Tibial artery (tissue), 4 donors: Measurements from ENCODE around the gene C1orf21.

Experiments used
- DNase-seq, 2 donors: peaks; one replicate each; pipeline ENCODE4 v3.0.0-alpha.2; 2019
- H3K27ac ChIP-seq, 2 donors: fragments of 200-600 bp; sonication (generic) in 1 of 2; 1 replicate in 1 of 2; 2 replicates in 1 of 2; pipeline ENCODE4 v1.5.1; 2018 to 2019; ENCODE audit warnings: mild to moderate bottlenecking in 1 of 2
- H3K27me3 ChIP-seq, 2 donors: fragments of 200-600 bp; sonication (generic) in 1 of 2; one replicate each; pipeline versions ENCODE4 v1.5.1 to v1.6.0; 2016 to 2019
- H3K36me3 ChIP-seq, 3 donors: fragments of 200-600 bp; sonication (generic) in 2 of 3; one replicate each; pipeline ENCODE4 v1.5.1; 2016 to 2019; ENCODE audit warnings: mild to moderate bottlenecking in 2 of 3
- H3K4me1 ChIP-seq, 4 donors: fragments of 200-600 bp; sonication (generic) in 2 of 4; 1 replicate in 3 of 4; 2 replicates in 1 of 4; pipeline ENCODE4 v1.5.1; 2016 to 2019
- H3K4me3 ChIP-seq, 2 donors: fragments of 200-600 bp; sonication (generic) in 1 of 2; 1 replicate in 1 of 2; 2 replicates in 1 of 2; pipeline ENCODE4 v1.5.1; 2018 to 2019; ENCODE audit warnings: mild to moderate bottlenecking in 2 of 2
- H3K9me3 ChIP-seq, 3 donors: fragments of 200-600 bp; sonication (generic) in 1 of 3; one replicate each; pipeline ENCODE4 v1.5.1; 2016 to 2019
- CTCF ChIP-seq, 2 experiments: fragments of 200-600 bp in 1 of 2; fragments of 450-650 bp in 1 of 2; IDR thresholded peaks; one replicate each; pipeline ENCODE4 v1.5.1; 2017 to 2019; ENCODE audit warnings: antibody characterized with exemption in 2 of 2, mild to moderate bottlenecking in 1 of 2, moderate library complexity in 1 of 2
- intact Hi-C: fragments of 100-400 bp; cut with DNase I; formaldehyde crosslinking; loops from one replicate; pipeline ENCODE4 v1.15.0; 2023; ENCODE audit warnings: low total_unique reads

C1orf21 gene

GRCh38 chr1:184629266-184629665, 242.4 kb downstream of the C1orf21 start:
- Histone ChIP-seq H3K9me3 (no peaks in the 10 kb centered on the region), H3K27ac (peak overlapping the region; percentile 20 to 41), H3K36me3 (no peaks in the 10 kb centered on the region), H3K4me3 (no peak overlapping the region), H3K27me3 (no peaks in the 10 kb centered on the region), H3K4me1 (peaks cover 0 to 15% (median 6%) of the 10 kb centered on the region in 4 donors)
- intact Hi-C loops, result no loop called here
- no peak for TF ChIP-seq CTCF (IDR thresholded peaks at IDR 0.05)
- DNase-seq, result no peak

GRCh38 chr1:184630679-184631060, 243.8 kb downstream of the C1orf21 start:
- no peak for TF ChIP-seq CTCF (IDR thresholded peaks at IDR 0.05)
- Histone ChIP-seq H3K27ac (peak overlapping the region in 1 of 2 donors; percentile 41), H3K27me3 (no peaks in the 10 kb centered on the region), H3K4me1 (peaks cover 0 to 6% (median 1%) of the 10 kb centered on the region in 4 donors), H3K4me3 (no peak overlapping the region), H3K9me3 (no peaks in the 10 kb centered on the region), H3K36me3 (no peaks in the 10 kb centered on the region)
- intact Hi-C loops, result no loop called here
- DNase-seq, result no peak

- H3K36me3 ChIP-seq, result no peaks in the 10 kb centered on the region
- H3K4me3 ChIP-seq, result no peak overlapping the region
- H3K27ac ChIP-seq, result no peak overlapping the region
- no peaks in the 10 kb centered on the region for H3K27me3 ChIP-seq
- no peaks in the 10 kb centered on the region for H3K4me1 ChIP-seq
- intact Hi-C loops, result no loop called here
- no peaks in the 10 kb centered on the region for H3K9me3 ChIP-seq
- no peak for TF ChIP-seq CTCF (IDR thresholded peaks at IDR 0.05)
- DNase-seq, result no peak
Observed at GRCh38 chr1:184632415-184633175, 245.8 kb downstream of the C1orf21 start.

- H3K4me3 ChIP-seq, result no peak overlapping the region
- intact Hi-C loops, result no loop called here
- no peak overlapping the region for H3K27ac ChIP-seq
- H3K9me3 ChIP-seq, result no peaks in the 10 kb centered on the region
- H3K36me3 ChIP-seq, result no peaks in the 10 kb centered on the region
- no peaks in the 10 kb centered on the region for H3K4me1 ChIP-seq
- no peaks in the 10 kb centered on the region for H3K27me3 ChIP-seq
- TF ChIP-seq CTCF (IDR thresholded peaks at IDR 0.05), result no peak
- DNase-seq, result no peak
Observed at GRCh38 chr1:184633785-184634184, 247.0 kb downstream of the C1orf21 start.

GRCh38 chr1:184634296-184634695, 247.5 kb downstream of the C1orf21 start:
- Histone ChIP-seq H3K36me3 (no peaks in the 10 kb centered on the region), H3K9me3 (no peaks in the 10 kb centered on the region), H3K27me3 (no peaks in the 10 kb centered on the region), H3K4me3 (no peak overlapping the region), H3K27ac (no peak overlapping the region), H3K4me1 (no peaks in the 10 kb centered on the region)
- no peak for DNase-seq
- intact Hi-C loops, result no loop called here
- TF ChIP-seq CTCF (IDR thresholded peaks at IDR 0.05), result no peak
